Kidney epithelial cell (primary cell): ENCODE results near the gene IFNE. TPM values are rescaled to one million over a fixed set of nuclear protein-coding genes. Genes with fewer than 3 reads are reported as not detected.

Experiments used
- DNase-seq: peaks from one replicate; pipeline ENCODE4 v3.0.0-alpha.2; 2010; ENCODE audit warnings: low read depth
- H3K27me3 ChIP-seq: 2 replicates; pipeline ENCODE4 v1.6.0; 2011; ENCODE audit warnings: low read length; ENCODE audit not compliant: control insufficient read depth, insufficient read depth
- H3K36me3 ChIP-seq: 2 replicates; pipeline ENCODE4 v1.5.1; 2011; ENCODE audit warnings: low read length; ENCODE audit not compliant: control insufficient read depth, insufficient read depth
- H3K4me3 ChIP-seq: 2 replicates; pipeline ENCODE4 v1.5.1; 2011; ENCODE audit warnings: low read depth, mild to moderate bottlenecking, control low read depth, low read length
- total RNA-seq: library from RNA; depleted of rRNA; stranded (reverse); fragments of >200 nt; gene quantifications from 2 replicates; pipeline ENCODE4 v1.2.3, GENCODE V29; 2015
- TF ChIP-seq, protein P1 (sequence below): IDR thresholded peaks from 2 replicates; pipeline ENCODE4 v1.5.1; 2011; ENCODE audit warnings: mild to moderate bottlenecking, moderate library complexity, low read length, control low read depth, inconsistent platforms; ENCODE audit not compliant: insufficient read depth, poor library complexity, severe bottlenecking

IFNE gene
- total RNA-seq, 1 donor from 2014 or later, result 1.0 TPM

DNA sequence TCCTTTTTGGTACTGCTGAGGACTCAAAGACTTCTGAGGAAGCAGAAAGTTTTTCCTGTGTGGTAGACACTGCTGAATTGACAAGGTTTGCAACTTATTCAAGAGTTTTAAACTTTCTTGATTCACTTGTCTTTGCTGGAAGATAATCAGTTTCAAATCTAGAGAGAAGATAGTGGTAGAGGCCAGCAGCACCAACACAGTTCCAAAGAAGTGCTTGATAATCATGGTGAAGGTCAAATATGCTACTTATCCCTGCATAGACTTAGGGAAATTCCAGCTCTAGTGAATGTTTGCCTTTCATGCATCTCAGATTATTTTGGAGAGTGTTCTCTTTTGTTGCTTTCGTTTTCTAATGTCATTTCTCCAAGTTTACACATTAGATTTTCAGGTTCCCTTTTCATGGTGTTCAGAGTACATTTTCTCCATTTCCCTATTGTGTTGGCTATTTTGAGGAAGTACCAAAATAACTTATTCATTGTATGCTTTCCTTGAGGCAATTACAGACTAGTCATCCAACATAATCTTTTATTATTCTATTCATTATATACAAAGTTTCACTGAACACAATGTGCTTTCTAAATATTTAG lies 550 bp downstream of the IFNE start:
- no peak for DNase-seq
- TF ChIP-seq, protein P1, sequence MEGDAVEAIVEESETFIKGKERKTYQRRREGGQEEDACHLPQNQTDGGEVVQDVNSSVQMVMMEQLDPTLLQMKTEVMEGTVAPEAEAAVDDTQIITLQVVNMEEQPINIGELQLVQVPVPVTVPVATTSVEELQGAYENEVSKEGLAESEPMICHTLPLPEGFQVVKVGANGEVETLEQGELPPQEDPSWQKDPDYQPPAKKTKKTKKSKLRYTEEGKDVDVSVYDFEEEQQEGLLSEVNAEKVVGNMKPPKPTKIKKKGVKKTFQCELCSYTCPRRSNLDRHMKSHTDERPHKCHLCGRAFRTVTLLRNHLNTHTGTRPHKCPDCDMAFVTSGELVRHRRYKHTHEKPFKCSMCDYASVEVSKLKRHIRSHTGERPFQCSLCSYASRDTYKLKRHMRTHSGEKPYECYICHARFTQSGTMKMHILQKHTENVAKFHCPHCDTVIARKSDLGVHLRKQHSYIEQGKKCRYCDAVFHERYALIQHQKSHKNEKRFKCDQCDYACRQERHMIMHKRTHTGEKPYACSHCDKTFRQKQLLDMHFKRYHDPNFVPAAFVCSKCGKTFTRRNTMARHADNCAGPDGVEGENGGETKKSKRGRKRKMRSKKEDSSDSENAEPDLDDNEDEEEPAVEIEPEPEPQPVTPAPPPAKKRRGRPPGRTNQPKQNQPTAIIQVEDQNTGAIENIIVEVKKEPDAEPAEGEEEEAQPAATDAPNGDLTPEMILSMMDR, result no peak

DNA sequence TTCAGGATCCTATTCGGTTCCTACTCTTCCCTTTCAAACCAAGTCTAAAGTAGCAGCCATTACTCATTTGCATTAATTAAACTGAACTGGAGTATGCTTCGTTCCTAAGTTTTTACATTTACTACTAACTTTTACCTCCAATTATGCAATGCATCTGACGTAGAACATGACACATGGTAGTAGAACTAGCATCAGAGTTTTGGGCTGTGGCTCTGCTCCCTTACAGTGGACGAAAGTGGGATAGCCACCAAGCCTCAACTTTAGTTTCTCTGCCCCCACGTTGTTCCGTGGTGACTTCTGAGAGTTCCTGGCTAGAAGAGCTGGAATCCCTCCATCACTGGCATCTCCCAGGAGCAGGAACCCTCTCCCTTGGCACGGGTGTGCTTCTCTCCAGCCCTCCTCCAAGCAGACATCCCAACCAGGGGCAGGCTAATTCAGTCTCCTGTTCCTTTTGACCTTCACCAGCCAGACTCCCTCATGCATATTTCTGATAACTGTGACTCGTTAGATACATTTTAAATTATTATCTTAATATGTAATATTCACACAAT lies 2.9 kb downstream of the IFNE start:
- no peak for DNase-seq
- TF ChIP-seq, protein P1, result no peak
- H3K4me3 ChIP-seq, result no peak overlapping the region
- no peaks in the 10 kb centered on the region for H3K27me3 ChIP-seq
- peaks cover 1% of the 10 kb centered on the region for H3K36me3 ChIP-seq

More for the DNA sequence above, 550 bp downstream of the IFNE start:
- no peaks in the 10 kb centered on the region for H3K27me3 ChIP-seq
- H3K4me3 ChIP-seq, result no peak overlapping the region
- peaks cover 1% of the 10 kb centered on the region for H3K36me3 ChIP-seq

DNA sequence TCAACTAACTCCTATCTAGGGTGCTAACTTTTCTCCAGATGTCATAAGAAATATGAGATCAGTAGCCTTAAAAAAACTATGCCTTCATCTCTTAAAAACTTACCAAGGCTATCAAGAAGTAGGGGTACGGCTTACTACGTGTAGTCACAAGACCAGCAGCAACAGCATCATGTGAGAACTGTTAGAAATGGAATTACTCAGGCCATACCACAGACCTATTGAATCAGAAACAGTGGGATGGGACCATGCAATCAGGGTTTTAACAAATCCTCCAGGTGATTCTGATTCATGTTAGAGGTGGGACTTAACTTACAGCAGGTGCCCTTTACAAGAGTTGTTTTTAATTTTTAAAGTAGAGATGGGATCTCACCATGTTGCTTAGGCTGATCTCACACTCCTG lies 4.6 kb downstream of the IFNE start:
- Histone ChIP-seq H3K27me3 (no peaks in the 10 kb centered on the region), H3K4me3 (no peak overlapping the region), H3K36me3 (peaks cover 1% of the 10 kb centered on the region)
- DNase-seq, result no peak
- TF ChIP-seq, protein P1, result no peak

DNA sequence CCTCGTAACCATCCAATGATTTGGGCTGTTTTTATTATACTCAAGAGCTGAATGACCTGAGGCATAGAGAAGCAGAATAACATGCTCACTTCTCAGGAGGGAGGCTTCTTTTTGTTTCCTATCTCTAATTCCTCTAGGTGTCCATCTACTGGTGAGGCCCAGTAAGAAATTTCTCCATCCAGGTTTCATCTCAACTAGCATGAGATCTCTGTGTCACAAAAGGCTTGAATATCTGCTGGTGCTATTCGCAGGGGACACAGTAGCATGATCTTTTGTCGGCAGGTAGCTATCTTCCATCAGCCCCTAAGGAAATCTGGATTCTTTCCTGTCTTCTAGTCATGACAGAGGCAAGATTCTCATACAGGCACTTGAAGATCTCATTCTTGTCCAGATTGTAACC lies 8.9 kb downstream of the IFNE start:
- no peaks in the 10 kb centered on the region for H3K27me3 ChIP-seq
- DNase-seq, result no peak
- TF ChIP-seq, protein P1, result no peak
- no peaks in the 10 kb centered on the region for H3K36me3 ChIP-seq
- no peak overlapping the region for H3K4me3 ChIP-seq

DNA sequence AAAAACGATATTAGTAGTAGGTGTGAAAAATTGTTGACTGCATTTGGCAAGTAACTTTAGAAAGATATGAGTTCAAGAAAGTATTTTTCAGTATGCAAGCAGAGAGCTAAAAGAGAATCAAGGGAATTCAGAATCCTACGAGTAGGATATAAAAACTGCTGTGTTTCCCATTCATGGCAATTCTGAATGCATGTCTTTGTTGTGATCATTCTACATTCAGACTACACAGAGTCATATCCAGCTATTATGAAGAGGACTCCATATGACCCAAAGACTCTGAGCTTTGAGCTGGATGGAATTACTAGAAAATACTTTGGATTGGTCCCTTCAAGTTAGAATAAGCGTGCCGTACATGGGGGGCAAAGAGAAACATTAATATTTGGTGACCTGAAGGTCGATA lies 12.0 kb downstream of the IFNE start:
- Histone ChIP-seq H3K4me3 (no peak overlapping the region), H3K27me3 (no peaks in the 10 kb centered on the region), H3K36me3 (no peaks in the 10 kb centered on the region)
- no peak for DNase-seq
- TF ChIP-seq, protein P1, result no peak
